Psoas muscle (tissue), 8 donors: ENCODE data around the gene CABLES1. TPM values are rescaled to one million over a fixed set of nuclear protein-coding genes. Genes with fewer than 3 reads are reported as not detected.
"Not testable (repeated sequence)": the region's sequence is repeated elsewhere in the genome, so short reads cannot be mapped to it uniquely, and the experiment has no call there.

Source experiments
- ATAC-seq, 4 donors: fragments of 200-7000 bp; cut with Tn5 transposase; one replicate each; pipeline ENCODE4 v1.9.1; 2020; ENCODE audit warnings: moderate library complexity in 3 of 4, mild to moderate bottlenecking in 2 of 4
- DNase-seq, 2 donors: peaks; one replicate each; pipeline ENCODE4 v3.0.0-alpha.2; 2020
- H3K27ac ChIP-seq: fragments of 200-600 bp; one replicate; pipeline ENCODE4 v1.8.0; 2022
- H3K27me3 ChIP-seq, 3 donors: fragments of 200-600 bp in 1 of 3; one replicate each; pipeline versions ENCODE4 v1.6.1 to v1.8.0; 2013 to 2022; ENCODE audit warnings: low read length in 2 of 3, mild to moderate bottlenecking in 2 of 3, moderate library complexity in 1 of 3; ENCODE audit not compliant: insufficient read depth in 3 of 3
- H3K36me3 ChIP-seq, 2 donors: fragments of 200-600 bp in 1 of 2; one replicate each; pipeline versions ENCODE4 v1.6.1 to v1.8.0; 2013 to 2022; ENCODE audit warnings: low read depth in 1 of 2, mild to moderate bottlenecking in 1 of 2, moderate library complexity in 1 of 2; ENCODE audit not compliant: insufficient read depth in 1 of 2
- H3K4me1 ChIP-seq: fragments of 200-600 bp; one replicate; pipeline ENCODE4 v1.8.0; 2022
- H3K4me3 ChIP-seq: fragments of 200-600 bp; one replicate; pipeline ENCODE4 v1.8.0; 2022; ENCODE audit warnings: mild to moderate bottlenecking
- H3K9me3 ChIP-seq: fragments of 200-600 bp; one replicate; pipeline ENCODE4 v1.8.0; 2022
- CTCF ChIP-seq: fragments of 200-600 bp; IDR thresholded peaks from one replicate; pipeline ENCODE4 v1.8.0; 2022; ENCODE audit warnings: antibody characterized with exemption
- WGBS, 3 donors: extraction: QIAGEN DNeasy Blood & Tissue Kit; methylation state at CpG; one replicate each; pipeline versions ENCODE4 v1.1.6 to v1.1.7; 2013; 5-methylcytosine and 5-hydroxymethylcytosine counted together
- intact Hi-C, 2 donors: fragments of 100-400 bp; cut with DNase I; formaldehyde crosslinking; loops; one replicate each; pipeline versions ENCODE4 v1.11.0 to v1.14.2; 2022
- polyA plus RNA-seq, 3 donors: library from polyadenylated mRNA; stranded (reverse); fragments of 200-250 nt; gene quantifications; one replicate each; pipeline ENCODE4 v1.2.3, GENCODE V29; 2013
- total RNA-seq, 4 donors: library from RNA; stranded (reverse); fragmentation: NEBNext Ultra II Directional in 2 of 4; extraction: Animal tissue kit (Norgen Biotek cat#: 25700) in 2 of 4; gene quantifications; one replicate each; pipeline versions ENCODE4 v1.2.1 to v1.2.4, GENCODE V29; 2021 to 2023
- donor health status: healthy with polysubstance abuse.
- donor health status: DM: no; HTN: no; CAD: no; lungs with moderate emphysema.
- donor health status: Bipolar disorder and iron deficiency.
- donor health status: healthy.
- donor health status: DM: yes; HTN: yes; CAD: no.
- donor health status: DM: no; HTN: no; CAD: no.
- donor health status: DM: no; HTN: no; CAD: no.
- donor health status: DM: yes; HTN: yes; CAD: no.

The CABLES1 gene
- total and polyA plus RNA-seq, 7 donors: 0.42 to 1.5 (median 0.98) TPM

GRCh38 chr18:23092121-23092520, 43.2 kb upstream of the CABLES1 start:
- DNase-seq: no peak
- Histone ChIP-seq H3K27me3 (no peaks in the 10 kb centered on the region), H3K4me3 (no peak overlapping the region), H3K4me1 (no peaks in the 10 kb centered on the region), H3K27ac (no peak overlapping the region), H3K9me3 (no peaks in the 10 kb centered on the region), H3K36me3 (no peaks in the 10 kb centered on the region)
- 93 to 97% (median 95%) methylated on average over 9 of the region's 9 CpGs for WGBS, 3 donors
- intact Hi-C loops: no loop called here
- no peak for ATAC-seq
- TF ChIP-seq CTCF: no peak

- DNase-seq, H3K27me3 ChIP-seq, H3K36me3 ChIP-seq, H3K4me1 ChIP-seq, H3K9me3 ChIP-seq, H3K4me3 ChIP-seq, ATAC-seq, intact Hi-C loops, H3K27ac ChIP-seq: not testable (repeated sequence)
- 92 to 95% (median 93%) methylated on average over 10 of the region's 10 CpGs for WGBS, 3 donors
Measured at GRCh38 chr18:23093130-23093529, 42.2 kb upstream of the CABLES1 start.

GRCh38 chr18:23093772-23094171, 41.5 kb upstream of the CABLES1 start:
- ATAC-seq: no peak
- whole genome bisulfite sequencing, 3 donors: 77 to 85% (median 83%) methylated on average over 9 of the region's 9 CpGs
- no peaks in the 10 kb centered on the region for H3K36me3 ChIP-seq
- TF ChIP-seq CTCF: no peak
- H3K4me1 ChIP-seq: no peaks in the 10 kb centered on the region
- H3K9me3 ChIP-seq: no peaks in the 10 kb centered on the region
- intact Hi-C loops: no loop called here
- DNase-seq: no peak
- no peak overlapping the region for H3K27ac ChIP-seq
- H3K4me3 ChIP-seq: no peak overlapping the region
- H3K27me3 ChIP-seq: no peaks in the 10 kb centered on the region

GRCh38 chr18:23094411-23095190, 40.7 kb upstream of the CABLES1 start:
- DNase-seq: no peak
- Histone ChIP-seq H3K4me1 (no peaks in the 10 kb centered on the region), H3K27me3 (no peaks in the 10 kb centered on the region), H3K36me3 (no peaks in the 10 kb centered on the region), H3K9me3 (no peaks in the 10 kb centered on the region), H3K4me3 (no peak overlapping the region), H3K27ac (no peak overlapping the region)
- intact Hi-C loops: no loop called here
- ATAC-seq: no peak
- 13 to 15% (median 15%) methylated on average over 18 of the region's 18 CpGs for WGBS, 3 donors
- no peak for TF ChIP-seq CTCF

GRCh38 chr18:23095463-23095862, 39.8 kb upstream of the CABLES1 start:
- DNase-seq (no peak), ATAC-seq (no peak)
- Histone ChIP-seq H3K27ac (no peak overlapping the region), H3K4me1 (no peaks in the 10 kb centered on the region), H3K27me3 (no peaks in the 10 kb centered on the region), H3K4me3 (no peak overlapping the region), H3K9me3 (no peaks in the 10 kb centered on the region), H3K36me3 (no peaks in the 10 kb centered on the region)
- 84 to 85% (median 85%) methylated on average over 6 of the region's 6 CpGs for whole genome bisulfite sequencing, 3 donors
- no peak for TF ChIP-seq CTCF
- intact Hi-C loops: no loop called here

GRCh38 chr18:23097016-23097415, 38.3 kb upstream of the CABLES1 start:
- ATAC-seq, H3K4me1 ChIP-seq, H3K27me3 ChIP-seq, H3K36me3 ChIP-seq, H3K4me3 ChIP-seq, H3K27ac ChIP-seq, DNase-seq, H3K9me3 ChIP-seq, intact Hi-C loops: not testable (repeated sequence)
- 91 to 96% (median 94%) methylated on average over 8 of the region's 8 CpGs for WGBS, 3 donors
